Measurements from ENCODE around the gene MSH3.

GRCh38 chr5:80799573-80799972 is 145.1 kb downstream of the MSH3 start:
- TF ChIP-seq CTCF (IDR thresholded peaks at IDR 0.05) (no peak), FOXM1 (IDR thresholded peaks at IDR 0.05; ENCODE audit: low read depth) (no peak), GABPA (IDR thresholded peaks at IDR 0.05; ENCODE audit: low read depth) (no peak), YY1 (IDR thresholded peaks at IDR 0.05; ENCODE audit: low read depth) (no peak)
